T-helper 1 cell treated with Interleukin-12 subunit alpha and Interleukin-12 subunit beta and Interleukin-4 antibody, amounts not matched to agents 30 μg/mL and 1 μg/mL, for 36 hours (primary cell): ENCODE results near the gene LINC01488.

Experiments
- H3K27ac Mint-ChIP-seq: one replicate; pipeline ENCODE4 v1.8.0; 2021; ENCODE audit warnings: mild to moderate bottlenecking, mixed read lengths
- H3K27me3 Mint-ChIP-seq: one replicate; pipeline ENCODE4 v1.8.0; 2021; ENCODE audit warnings: low read depth, mixed read lengths
- H3K36me3 Mint-ChIP-seq: one replicate; pipeline ENCODE4 v1.8.0; 2021; ENCODE audit warnings: low read depth, mixed read lengths
- H3K4me1 Mint-ChIP-seq: one replicate; pipeline ENCODE4 v1.8.0; 2021; ENCODE audit warnings: low read depth, mixed read lengths
- H3K4me3 Mint-ChIP-seq: one replicate; pipeline ENCODE4 v1.8.0; 2021; ENCODE audit warnings: mild to moderate bottlenecking, moderate library complexity, mixed read lengths
- H3K9me3 Mint-ChIP-seq: one replicate; pipeline ENCODE4 v1.8.0; 2021; ENCODE audit warnings: mixed read lengths

The LINC01488 gene

GRCh38 chr11:69510471-69511357 lies 29.3 kb downstream of the LINC01488 start:
- Mint-ChIP-seq H3K4me3 (no peak overlapping the region), H3K36me3 (no peaks in the 10 kb centered on the region), H3K27me3 (no peaks in the 10 kb centered on the region), H3K27ac (no peak overlapping the region), H3K4me1 (peaks cover 2% of the 10 kb centered on the region), H3K9me3 (peaks cover 3% of the 10 kb centered on the region)

GRCh38 chr11:69511358-69512055 lies 30.0 kb downstream of the LINC01488 start:
- Mint-ChIP-seq H3K27ac (no peak overlapping the region), H3K4me3 (no peak overlapping the region), H3K9me3 (peaks cover 5% of the 10 kb centered on the region), H3K36me3 (no peaks in the 10 kb centered on the region), H3K4me1 (peaks cover 2% of the 10 kb centered on the region), H3K27me3 (no peaks in the 10 kb centered on the region)

- Mint-ChIP-seq H3K4me1 (peaks cover 2% of the 10 kb centered on the region), H3K36me3 (no peaks in the 10 kb centered on the region), H3K9me3 (peaks cover 5% of the 10 kb centered on the region), H3K27me3 (no peaks in the 10 kb centered on the region), H3K27ac (no peak overlapping the region), H3K4me3 (no peak overlapping the region)
Measured at GRCh38 chr11:69512136-69512535, 30.7 kb downstream of the LINC01488 start.

- peaks cover 2% of the 10 kb centered on the region for H3K4me1 Mint-ChIP-seq
- no peak overlapping the region for H3K4me3 Mint-ChIP-seq
- H3K36me3 Mint-ChIP-seq = no peaks in the 10 kb centered on the region
- H3K27ac Mint-ChIP-seq = no peak overlapping the region
- H3K27me3 Mint-ChIP-seq = no peaks in the 10 kb centered on the region
- H3K9me3 Mint-ChIP-seq = peaks cover 5% of the 10 kb centered on the region
Measured at GRCh38 chr11:69512790-69513189, 31.3 kb downstream of the LINC01488 start.

GRCh38 chr11:69513196-69513595 lies 31.7 kb downstream of the LINC01488 start:
- Mint-ChIP-seq H3K9me3 (peaks cover 8% of the 10 kb centered on the region), H3K4me3 (no peak overlapping the region), H3K27ac (no peak overlapping the region), H3K36me3 (no peaks in the 10 kb centered on the region), H3K4me1 (peaks cover 2% of the 10 kb centered on the region), H3K27me3 (no peaks in the 10 kb centered on the region)

- Mint-ChIP-seq H3K36me3 (no peaks in the 10 kb centered on the region), H3K4me3 (no peak overlapping the region), H3K9me3 (peaks cover 13% of the 10 kb centered on the region), H3K27ac (no peak overlapping the region), H3K27me3 (no peaks in the 10 kb centered on the region), H3K4me1 (peaks cover 2% of the 10 kb centered on the region)
Measured at GRCh38 chr11:69513663-69514224, 32.3 kb downstream of the LINC01488 start.

- no peak overlapping the region for H3K4me3 Mint-ChIP-seq
- H3K27me3 Mint-ChIP-seq = no peaks in the 10 kb centered on the region
- peaks cover 16% of the 10 kb centered on the region for H3K9me3 Mint-ChIP-seq
- H3K36me3 Mint-ChIP-seq = no peaks in the 10 kb centered on the region
- no peaks in the 10 kb centered on the region for H3K4me1 Mint-ChIP-seq
- no peak overlapping the region for H3K27ac Mint-ChIP-seq
Measured at GRCh38 chr11:69514771-69515170, 33.3 kb downstream of the LINC01488 start.

- H3K9me3 Mint-ChIP-seq = peaks cover 16% of the 10 kb centered on the region
- H3K4me3 Mint-ChIP-seq = no peak overlapping the region
- H3K27me3 Mint-ChIP-seq = no peaks in the 10 kb centered on the region
- no peaks in the 10 kb centered on the region for H3K4me1 Mint-ChIP-seq
- H3K27ac Mint-ChIP-seq = no peak overlapping the region
- H3K36me3 Mint-ChIP-seq = no peaks in the 10 kb centered on the region
Measured at GRCh38 chr11:69515271-69516245, 34.1 kb downstream of the LINC01488 start.

GRCh38 chr11:69516526-69516925 lies 35.1 kb downstream of the LINC01488 start:
- no peaks in the 10 kb centered on the region for H3K36me3 Mint-ChIP-seq
- peaks cover 16% of the 10 kb centered on the region for H3K9me3 Mint-ChIP-seq
- no peak overlapping the region for H3K4me3 Mint-ChIP-seq
- H3K27me3 Mint-ChIP-seq = no peaks in the 10 kb centered on the region
- no peaks in the 10 kb centered on the region for H3K4me1 Mint-ChIP-seq
- H3K27ac Mint-ChIP-seq = no peak overlapping the region

- no peaks in the 10 kb centered on the region for H3K36me3 Mint-ChIP-seq
- H3K4me1 Mint-ChIP-seq = no peaks in the 10 kb centered on the region
- no peaks in the 10 kb centered on the region for H3K27me3 Mint-ChIP-seq
- no peak overlapping the region for H3K27ac Mint-ChIP-seq
- H3K4me3 Mint-ChIP-seq = no peak overlapping the region
- peaks cover 16% of the 10 kb centered on the region for H3K9me3 Mint-ChIP-seq
Measured at GRCh38 chr11:69518081-69518950, 36.9 kb downstream of the LINC01488 start.

GRCh38 chr11:69520186-69520916 lies 38.9 kb downstream of the LINC01488 start:
- H3K27ac Mint-ChIP-seq = no peak overlapping the region
- H3K4me3 Mint-ChIP-seq = no peak overlapping the region
- H3K9me3 Mint-ChIP-seq = peaks cover 16% of the 10 kb centered on the region
- H3K27me3 Mint-ChIP-seq = no peaks in the 10 kb centered on the region
- H3K4me1 Mint-ChIP-seq = no peaks in the 10 kb centered on the region
- no peaks in the 10 kb centered on the region for H3K36me3 Mint-ChIP-seq

- H3K4me3 Mint-ChIP-seq = no peak overlapping the region
- H3K4me1 Mint-ChIP-seq = no peaks in the 10 kb centered on the region
- H3K9me3 Mint-ChIP-seq = peaks cover 11% of the 10 kb centered on the region
- H3K27ac Mint-ChIP-seq = no peak overlapping the region
- no peaks in the 10 kb centered on the region for H3K36me3 Mint-ChIP-seq
- H3K27me3 Mint-ChIP-seq = no peaks in the 10 kb centered on the region
Measured at GRCh38 chr11:69521457-69521856, 40.0 kb downstream of the LINC01488 start.

- Mint-ChIP-seq H3K4me3 (no peak overlapping the region), H3K27ac (no peak overlapping the region), H3K27me3 (no peaks in the 10 kb centered on the region), H3K9me3 (peaks cover 6% of the 10 kb centered on the region), H3K4me1 (no peaks in the 10 kb centered on the region), H3K36me3 (no peaks in the 10 kb centered on the region)
Measured at GRCh38 chr11:69523453-69523852, 42.0 kb downstream of the LINC01488 start.
